GM18873 (cell line): Measurements from ENCODE around the gene PABPC5.

Experiments
- ATAC-seq: cut with Tn5 transposase; IDR thresholded peaks from one replicate; pipeline ENCODE4 v1.9.1; 2021; ENCODE audit warnings: mild to moderate bottlenecking, moderate library complexity, moderate number of reproducible peaks; ENCODE audit not compliant: unreplicated experiment, low FRiP score

PABPC5 gene

DNA sequence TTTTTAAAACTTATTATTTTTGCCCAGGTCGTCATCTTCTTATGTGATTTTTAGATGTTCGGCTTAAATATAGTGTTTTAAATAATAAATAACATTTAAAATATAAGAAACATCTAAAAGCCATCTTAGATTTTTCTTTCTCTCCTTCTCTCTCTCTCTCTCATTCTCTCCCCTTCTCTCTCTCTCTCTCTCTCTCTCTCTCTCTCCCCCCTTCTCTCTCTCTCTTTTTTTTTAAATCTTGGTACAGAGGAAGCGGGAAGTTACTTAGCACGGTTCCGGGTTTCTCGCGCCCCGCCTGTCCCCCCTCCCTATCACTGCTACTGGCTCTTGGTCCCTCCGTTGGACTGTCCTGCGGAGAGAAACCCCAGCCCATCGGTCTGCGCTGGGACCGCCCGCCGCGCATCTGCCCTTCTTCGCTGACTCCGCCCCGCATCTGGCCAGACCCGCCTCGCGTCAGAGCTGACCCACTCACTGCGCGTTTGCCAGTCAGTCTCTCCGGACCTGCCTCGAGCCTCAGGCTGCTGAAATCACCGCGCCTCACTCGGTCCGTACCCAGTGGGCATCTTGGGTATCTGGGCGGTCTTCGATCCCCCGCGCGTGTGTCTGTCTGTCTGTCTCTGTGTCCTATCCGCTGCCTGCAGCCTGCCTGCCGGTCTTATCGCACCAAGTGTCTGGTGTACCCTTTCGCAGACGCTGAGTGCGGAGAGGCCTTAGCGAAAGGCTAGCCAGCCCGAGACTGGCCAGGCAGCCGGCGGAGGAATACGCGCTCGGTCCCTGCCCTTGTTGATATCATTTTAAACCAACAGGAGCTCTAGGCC, at the start of gene PABPC5:
PABPC5 (plus strand) TSS at position 489 of the 818 bp plus-strand sequence. CDS start 739 bp downstream, outside the sequence.
- ATAC-seq = no peak

DNA sequence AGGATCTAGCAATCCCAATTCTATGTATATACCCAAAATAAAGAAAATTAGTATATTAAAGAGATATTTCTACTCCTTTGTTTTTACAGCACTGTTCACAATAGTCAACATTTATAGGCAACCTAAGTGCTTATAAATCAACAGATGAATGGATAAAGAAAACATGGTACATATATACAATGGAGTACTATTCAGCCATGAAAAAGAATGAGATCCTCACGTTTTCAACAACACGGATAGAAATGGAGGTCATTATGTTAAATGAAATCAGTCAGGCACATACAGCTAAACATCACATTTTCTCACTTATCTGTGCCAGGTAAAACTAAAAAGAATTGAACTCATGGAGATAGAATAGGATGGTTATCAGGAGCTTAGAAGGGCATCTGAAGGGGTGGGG, 45.6 kb upstream of the PABPC5 start:
- ATAC-seq = no peak

DNA sequence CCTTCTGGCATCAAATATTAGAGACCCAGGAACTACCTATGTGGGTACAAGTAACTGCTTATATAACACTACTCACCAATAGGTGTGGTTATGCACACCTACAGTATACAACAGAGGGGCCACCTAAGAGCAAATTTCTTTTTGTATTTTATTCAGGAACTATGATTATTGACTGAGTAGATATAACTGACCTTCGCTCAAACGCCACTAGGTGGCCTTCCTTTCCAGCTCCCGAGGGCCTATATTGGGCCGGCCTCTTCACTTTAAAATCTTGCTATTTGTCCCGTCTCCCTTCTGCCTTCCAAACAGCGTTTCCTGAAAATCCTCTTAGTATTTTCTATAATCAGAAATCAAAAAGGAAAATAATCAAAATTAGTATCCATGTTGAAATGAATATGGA, 19.9 kb upstream of the PABPC5 start:
- ATAC-seq = no peak

DNA sequence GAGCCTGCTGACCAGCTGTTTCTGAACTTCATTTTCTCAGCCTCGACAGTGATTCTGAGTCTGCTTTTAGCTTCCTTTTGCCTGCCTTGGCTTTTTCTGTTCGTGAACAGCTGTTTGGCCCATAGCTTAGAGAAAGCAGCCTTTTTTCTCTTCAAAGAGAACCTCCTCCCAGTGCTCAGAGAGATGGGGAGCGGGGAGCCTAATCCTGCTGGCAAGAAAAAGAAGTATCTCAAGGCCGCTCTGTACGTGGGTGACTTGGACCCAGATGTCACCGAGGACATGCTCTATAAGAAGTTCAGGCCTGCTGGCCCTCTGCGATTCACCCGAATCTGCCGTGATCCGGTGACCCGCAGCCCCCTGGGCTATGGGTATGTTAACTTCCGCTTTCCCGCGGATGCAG, 756 bp downstream of the PABPC5 start:
- ATAC-seq = no peak
